ENCODE data around the gene KRT4. TPM values are rescaled to one million over a fixed set of nuclear protein-coding genes. Genes with fewer than 3 reads are reported as not detected.
"Not testable (repeated sequence)": the region's sequence is repeated elsewhere in the genome, so short reads cannot be mapped to it uniquely, and the experiment has no call there.

KRT4 gene
- total RNA-seq, 1 donor from 2014 or later, result not detected

DNA sequence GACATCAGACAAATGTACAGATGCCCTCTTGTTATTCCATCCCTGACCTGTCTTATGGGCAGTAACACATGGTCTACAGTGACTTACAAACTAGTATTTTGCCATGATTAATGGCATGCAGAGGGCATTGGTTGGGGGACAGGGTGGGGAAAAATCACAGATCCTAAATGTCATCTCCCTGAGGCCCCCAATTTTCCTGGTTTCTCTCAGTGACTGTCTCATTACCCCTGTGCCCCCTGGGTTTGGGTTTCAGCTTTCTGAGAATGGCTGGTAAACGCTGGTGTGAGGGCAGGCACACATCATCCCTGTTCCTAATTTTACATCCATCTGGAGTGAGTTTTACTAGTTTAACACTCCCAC, 46.9 kb downstream of the KRT4 start:
- intact Hi-C loops (cut with DNase I), result no loop called here
- ATAC-seq, result no peak
- no peak for DNase-seq (ENCODE audit: missing footprints)

GRCh38 chr12:52766351-52767019, 47.4 kb downstream of the KRT4 start:
- DNase-seq (ENCODE audit: missing footprints) (no peak), ATAC-seq (no peak)
- intact Hi-C loops (cut with DNase I), result no loop called here

DNA sequence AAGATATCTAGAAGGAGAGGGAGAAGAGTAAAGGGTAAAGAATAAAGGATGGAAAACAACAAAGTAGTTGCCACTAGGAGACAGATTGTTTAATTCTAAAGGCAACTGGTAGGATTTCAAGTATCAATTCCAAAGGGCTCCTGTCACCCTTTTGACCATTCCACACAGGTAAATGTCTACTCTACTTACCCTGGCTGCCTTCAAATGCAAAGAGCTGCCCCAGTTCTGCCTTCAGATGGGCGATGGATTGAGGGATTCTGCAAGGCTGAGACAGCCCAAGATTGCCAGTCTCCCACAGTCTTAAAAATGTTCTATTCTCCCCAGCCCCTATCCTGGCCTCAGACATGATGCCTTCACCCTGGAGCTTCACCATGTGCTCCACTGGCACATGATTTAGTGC, 48.2 kb downstream of the KRT4 start:
- no peak for DNase-seq (ENCODE audit: missing footprints)
- no peak for ATAC-seq
- intact Hi-C loops (cut with DNase I), result no loop called here

GRCh38 chr12:52763991-52764390, 49.9 kb downstream of the KRT4 start:
- ATAC-seq (no peak), DNase-seq (ENCODE audit: missing footprints) (no peak)
- intact Hi-C loops (cut with DNase I), result no loop called here

DNA sequence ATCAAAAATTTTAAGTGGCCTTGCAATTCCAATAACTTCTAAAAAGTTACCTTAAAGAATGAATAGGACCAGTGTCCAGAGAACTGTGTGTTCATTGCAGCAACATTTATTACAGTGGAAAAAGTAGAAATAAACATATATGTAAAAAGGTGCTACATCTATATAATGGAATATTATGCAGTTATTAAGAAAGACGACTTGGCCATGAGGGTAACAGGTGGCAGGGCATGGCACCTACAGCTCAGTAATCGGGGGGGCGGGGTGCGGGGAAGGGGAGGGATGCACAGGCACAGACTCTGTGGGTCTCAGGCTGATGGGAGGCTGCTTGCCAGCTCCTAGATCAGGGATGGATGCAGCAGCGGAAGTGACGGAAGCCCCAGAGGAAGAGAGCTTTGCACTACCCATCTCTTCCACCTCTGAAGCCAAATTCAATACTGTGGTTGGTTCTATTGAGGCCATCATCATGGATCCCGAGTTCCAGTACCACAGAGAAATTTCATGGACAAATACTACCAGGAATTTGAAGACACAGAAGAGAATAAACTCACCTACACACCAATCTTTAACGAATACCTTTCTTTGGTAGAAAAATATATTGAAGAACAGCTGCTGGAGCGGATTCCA, 50.8 kb downstream of the KRT4 start:
- intact Hi-C loops (cut with DNase I), result no loop called here
- ATAC-seq, result no peak

GRCh38 chr12:52761802-52762201, 52.1 kb downstream of the KRT4 start:
- ATAC-seq (no peak), DNase-seq (ENCODE audit: missing footprints) (no peak)
- intact Hi-C loops (cut with DNase I), result no loop called here

More for the DNA sequence above, 50.8 kb downstream of the KRT4 start:
- no peak for DNase-seq (ENCODE audit: missing footprints)

- intact Hi-C loops (cut with DNase I); DNase-seq (ENCODE audit: missing footprints); ATAC-seq: not testable (repeated sequence)
These were observed 52.7 kb downstream of the KRT4 start for GRCh38 chr12:52761218-52761617.

GRCh38 chr12:52760623-52761022, 53.3 kb downstream of the KRT4 start:
- no peak for ATAC-seq
- no peak for DNase-seq (ENCODE audit: missing footprints)
- intact Hi-C loops (cut with DNase I), result no loop called here

GRCh38 chr12:52759695-52760094, 54.2 kb downstream of the KRT4 start:
- no peak for DNase-seq (ENCODE audit: missing footprints)
- ATAC-seq, result no peak
- intact Hi-C loops (cut with DNase I), result no loop called here

DNA sequence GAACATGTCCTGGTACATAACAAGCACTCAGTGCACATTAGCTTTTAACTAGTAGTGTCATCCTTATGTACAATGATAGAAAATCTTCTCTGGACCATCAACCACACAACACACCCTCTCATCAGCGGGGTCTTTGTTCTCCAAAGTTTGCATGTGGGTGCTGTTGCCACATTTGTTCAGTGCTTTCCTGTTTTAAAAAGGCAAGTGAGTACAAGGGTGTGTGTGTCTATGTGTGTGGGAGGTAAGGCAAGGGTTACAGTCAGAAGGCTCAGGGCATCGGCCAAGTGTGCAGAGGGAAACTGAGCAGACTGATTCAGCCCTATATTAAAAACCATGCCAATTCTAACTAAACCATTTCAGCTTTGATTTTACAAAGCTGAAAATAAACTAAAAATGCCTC, 54.7 kb downstream of the KRT4 start:
- ATAC-seq, result no peak
- intact Hi-C loops (cut with DNase I), result no loop called here
- no peak for DNase-seq (ENCODE audit: missing footprints)

DNA sequence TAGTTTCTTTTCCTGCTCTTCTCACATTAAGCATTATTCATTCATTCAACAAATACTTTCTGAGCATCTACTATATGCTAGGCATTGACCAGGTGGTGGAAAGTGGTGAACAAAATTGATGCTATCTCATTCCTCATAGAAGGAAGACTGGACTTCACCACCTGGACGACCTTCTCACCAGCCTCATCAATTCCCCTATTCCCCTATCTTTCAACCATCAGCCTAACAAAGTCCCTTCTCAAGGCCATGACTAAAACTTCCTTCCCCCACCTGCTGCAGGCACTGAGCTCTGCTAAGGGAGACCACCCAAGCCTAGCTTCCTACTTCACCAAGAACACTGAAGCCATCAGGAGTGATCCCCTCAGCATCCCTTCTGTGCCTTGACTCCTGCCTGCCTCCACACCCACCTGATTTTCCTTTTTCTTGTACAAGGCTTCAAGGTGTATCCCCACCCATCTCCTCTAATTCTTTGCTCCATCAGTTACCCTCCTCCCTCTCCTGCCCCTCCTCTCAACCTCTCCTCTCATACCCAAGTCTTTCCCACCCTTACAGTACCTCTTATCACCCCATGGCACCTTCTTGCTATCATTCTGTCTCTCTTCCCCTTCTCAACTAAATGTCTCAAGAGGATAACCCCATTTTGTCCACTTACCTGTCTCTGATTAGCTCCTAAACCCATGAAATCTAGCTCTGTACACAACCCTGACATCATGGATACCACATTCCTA, 56.3 kb downstream of the KRT4 start:
- ATAC-seq (no peak), DNase-seq (ENCODE audit: missing footprints) (no peak)
- intact Hi-C loops (cut with DNase I), result no loop called here

Other genes starting within 250 kb of the KRT4 start
- gene KRT74, start 240.3 kb downstream of the KRT4 start, total RNA-seq, result not detected
- not detected for gene KRT72, start 212.7 kb downstream of the KRT4 start, total RNA-seq
- not detected for gene KRT73, start 195.6 kb downstream of the KRT4 start, total RNA-seq
- not detected for gene KRT2, start 161.9 kb downstream of the KRT4 start, total RNA-seq
- gene KRT1, start 133.7 kb downstream of the KRT4 start, total RNA-seq, result not detected
- not detected for gene KRT77, start 110.6 kb downstream of the KRT4 start, total RNA-seq
- not detected for gene KRT76, start 36.8 kb downstream of the KRT4 start, total RNA-seq
- not detected for gene KRT3, start 18.0 kb downstream of the KRT4 start, total RNA-seq
- gene KRT79, start 20.2 kb upstream of the KRT4 start, total RNA-seq, result not detected
- gene KRT78, start 34.9 kb upstream of the KRT4 start, total RNA-seq, result not detected
- gene KRT8, start 91.0 kb upstream of the KRT4 start, total RNA-seq, result 117 TPM
- 6.6 TPM for gene KRT18, start 135.0 kb upstream of the KRT4 start, total RNA-seq
- gene EIF4B, start 192.3 kb upstream of the KRT4 start, total RNA-seq, result 416 TPM
- gene TNS2, start 235.9 kb upstream of the KRT4 start, total RNA-seq, result 122 TPM

Data from Right ventricle myocardium inferior (tissue), 1 donor.